Natural killer cell (primary cell): ENCODE measurements around the gene DGUOK. TPM values are rescaled to one million over a fixed set of nuclear protein-coding genes. Genes with fewer than 3 reads are reported as not detected.

Experiments
- ATAC-seq, 3 donors: fragments of 150-1000 bp in 2 of 3; fragments of 200-7000 bp in 1 of 3; cut with Tn5 transposase; 1 replicate in 1 of 3; 2 replicates in 2 of 3; pipeline ENCODE4 v1.10.0; 2021; ENCODE audit warnings: mild to moderate bottlenecking in 2 of 3, moderate library complexity in 2 of 3
- DNase-seq, 2 donors: peaks; one replicate each; pipeline versions ENCODE4 v3.0.0 to v3.0.0-alpha.2; 2013 to 2021; ENCODE audit warnings: mixed read lengths in 1 of 2
- H3K27ac ChIP-seq: one replicate; pipeline ENCODE4 v1.5.1; 2013; ENCODE audit warnings: mild to moderate bottlenecking, low read length
- H3K27me3 ChIP-seq: one replicate; pipeline ENCODE4 v1.6.1; 2013; ENCODE audit warnings: low read length; ENCODE audit not compliant: control insufficient read depth, insufficient read depth
- H3K36me3 ChIP-seq: one replicate; pipeline ENCODE4 v1.6.1; 2013; ENCODE audit warnings: low read length; ENCODE audit not compliant: control insufficient read depth, insufficient read depth
- H3K4me1 ChIP-seq: one replicate; pipeline ENCODE4 v1.6.1; 2013; ENCODE audit warnings: low read length; ENCODE audit not compliant: control insufficient read depth, insufficient read depth
- H3K4me3 ChIP-seq: one replicate; pipeline ENCODE4 v1.5.1; 2013; ENCODE audit warnings: low read length
- H3K9me3 ChIP-seq: one replicate; pipeline ENCODE4 v1.6.1; 2013; ENCODE audit warnings: low read length; ENCODE audit not compliant: control insufficient read depth, insufficient read depth
- H3K27ac Mint-ChIP-seq, 2 donors: one replicate each; pipeline ENCODE4 v1.8.0; 2022; ENCODE audit warnings: mild to moderate bottlenecking in 2 of 2, mixed read lengths in 2 of 2, moderate library complexity in 1 of 2
- H3K27me3 Mint-ChIP-seq, 2 donors: one replicate each; pipeline ENCODE4 v1.8.0; 2022; ENCODE audit warnings: low read depth in 2 of 2, mixed read lengths in 2 of 2
- H3K36me3 Mint-ChIP-seq: one replicate; pipeline ENCODE4 v1.8.0; 2022; ENCODE audit warnings: mixed read lengths
- H3K4me1 Mint-ChIP-seq, 2 donors: one replicate each; pipeline ENCODE4 v1.8.0; 2022; ENCODE audit warnings: mixed read lengths in 2 of 2
- H3K4me3 Mint-ChIP-seq: one replicate; pipeline ENCODE4 v1.8.0; 2022; ENCODE audit warnings: mild to moderate bottlenecking, moderate library complexity, mixed read lengths
- H3K9me3 Mint-ChIP-seq, 2 donors: one replicate each; pipeline ENCODE4 v1.8.0; 2022; ENCODE audit warnings: mixed read lengths in 2 of 2
- WGBS: methylation state at CpG from one replicate; pipeline ENCODE4 v1.1.7; 2013; ENCODE audit warnings: missing lambda C conversion rate; ENCODE audit not compliant: insufficient coverage; 5-methylcytosine and 5-hydroxymethylcytosine counted together
- intact Hi-C: fragments of 100-400 bp; cut with micrococcal nuclease; formaldehyde crosslinking; loops from one replicate; pipeline ENCODE4 v1.14.2; 2022
- total RNA-seq, 4 donors: library from RNA; stranded (reverse); fragments of 120-200 nt in 1 of 4; gene quantifications; one replicate each; pipeline versions ENCODE4 v1.2.3 to v1.2.4, GENCODE V29; 2013 to 2022
- TF ChIP-seq, protein P1 (sequence below): fragments of 200-600 bp; IDR thresholded peaks from one replicate; pipeline ENCODE4 v1.8.0; 2022; ENCODE audit warnings: antibody characterized with exemption

DGUOK gene
- total RNA-seq, 3 donors from 2014 or later (not counting 1 experiment from before 2014, with no cell fraction given): 47.6 to 56.8 (median 54.8) TPM

DNA sequence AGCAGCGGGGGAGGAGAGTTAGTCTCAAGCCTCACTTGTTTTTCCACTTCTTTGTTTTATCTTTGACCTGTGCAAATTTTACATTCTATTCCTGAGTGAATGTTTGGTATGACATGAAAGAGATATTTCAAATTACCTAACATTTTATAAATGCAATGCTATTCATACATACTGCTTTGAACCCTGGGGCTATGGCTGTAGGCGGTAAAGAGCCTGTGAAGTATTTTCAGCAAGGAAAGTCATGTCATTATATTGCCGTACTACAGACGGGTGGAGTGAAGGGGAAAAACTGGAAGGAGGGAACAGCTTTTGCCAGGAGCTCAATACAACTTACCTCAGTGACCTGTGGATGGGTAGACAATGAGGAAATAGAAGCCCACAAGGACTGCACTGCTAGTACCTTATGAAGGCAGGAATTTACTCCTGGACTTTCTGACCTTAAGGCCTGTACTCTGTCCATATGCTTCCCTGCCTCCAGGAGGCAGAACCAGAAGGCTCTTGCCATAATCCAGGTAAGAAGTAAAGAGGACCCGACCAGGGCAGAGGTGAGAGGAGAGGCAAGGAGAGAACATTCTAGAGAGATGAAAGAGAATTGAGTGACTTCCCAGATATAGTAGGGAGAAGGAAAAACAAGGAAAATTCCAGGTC is 29.7 kb downstream of the DGUOK start:
- DNase-seq (no peak), ATAC-seq (no peak)
- intact Hi-C loops: no loop called here
- H3K4me3 ChIP-seq: no peak overlapping the region
- Mint-ChIP-seq H3K4me1 (peaks cover 7 to 27% of the 10 kb centered on the region in 2 donors), H3K27ac (peak overlapping the region in 1 of 2 donors; percentile 33), H3K4me3 (no peak overlapping the region), H3K27me3 (no peaks in the 10 kb centered on the region), H3K9me3 (no peaks in the 10 kb centered on the region), H3K36me3 (peaks cover 46% of the 10 kb centered on the region)
- TF ChIP-seq, protein P1, sequence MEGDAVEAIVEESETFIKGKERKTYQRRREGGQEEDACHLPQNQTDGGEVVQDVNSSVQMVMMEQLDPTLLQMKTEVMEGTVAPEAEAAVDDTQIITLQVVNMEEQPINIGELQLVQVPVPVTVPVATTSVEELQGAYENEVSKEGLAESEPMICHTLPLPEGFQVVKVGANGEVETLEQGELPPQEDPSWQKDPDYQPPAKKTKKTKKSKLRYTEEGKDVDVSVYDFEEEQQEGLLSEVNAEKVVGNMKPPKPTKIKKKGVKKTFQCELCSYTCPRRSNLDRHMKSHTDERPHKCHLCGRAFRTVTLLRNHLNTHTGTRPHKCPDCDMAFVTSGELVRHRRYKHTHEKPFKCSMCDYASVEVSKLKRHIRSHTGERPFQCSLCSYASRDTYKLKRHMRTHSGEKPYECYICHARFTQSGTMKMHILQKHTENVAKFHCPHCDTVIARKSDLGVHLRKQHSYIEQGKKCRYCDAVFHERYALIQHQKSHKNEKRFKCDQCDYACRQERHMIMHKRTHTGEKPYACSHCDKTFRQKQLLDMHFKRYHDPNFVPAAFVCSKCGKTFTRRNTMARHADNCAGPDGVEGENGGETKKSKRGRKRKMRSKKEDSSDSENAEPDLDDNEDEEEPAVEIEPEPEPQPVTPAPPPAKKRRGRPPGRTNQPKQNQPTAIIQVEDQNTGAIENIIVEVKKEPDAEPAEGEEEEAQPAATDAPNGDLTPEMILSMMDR: no peak
- no peaks in the 10 kb centered on the region for H3K4me1 ChIP-seq
- no peak overlapping the region for H3K27ac ChIP-seq
- no peaks in the 10 kb centered on the region for H3K9me3 ChIP-seq
- WGBS: 98% methylated on average over 5 of the region's 5 CpGs
- H3K36me3 ChIP-seq: peaks cover 69% of the 10 kb centered on the region
- H3K27me3 ChIP-seq: no peaks in the 10 kb centered on the region

DNA sequence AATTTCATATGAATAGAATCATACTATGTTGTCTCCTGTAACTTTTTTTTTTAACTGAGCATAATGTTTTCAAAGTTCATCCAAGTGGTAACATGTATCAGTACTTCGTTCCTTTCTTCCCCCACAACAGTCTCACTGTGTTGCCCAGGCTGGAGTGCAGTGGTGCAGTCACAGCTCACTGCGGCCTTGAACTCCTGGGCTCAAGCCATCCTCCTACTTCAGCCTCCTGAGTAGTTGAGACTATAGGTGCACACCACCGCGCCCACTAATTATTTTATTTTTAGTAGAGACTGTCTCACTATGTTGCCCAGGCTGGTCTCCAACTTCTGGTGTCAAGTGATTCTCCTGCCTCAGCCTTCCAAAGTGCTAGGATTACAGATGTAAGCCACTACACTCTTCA is 34.6 kb downstream of the DGUOK start:
- peaks cover 26% of the 10 kb centered on the region for H3K36me3 Mint-ChIP-seq
- no peak overlapping the region for H3K4me3 Mint-ChIP-seq
- no peak overlapping the region for H3K27ac Mint-ChIP-seq
- DNase-seq: no peak
- no peaks in the 10 kb centered on the region for H3K27me3 ChIP-seq
- no peaks in the 10 kb centered on the region for H3K9me3 Mint-ChIP-seq
- H3K27ac ChIP-seq: no peak overlapping the region
- intact Hi-C loops: no loop called here
- no peak for ATAC-seq
- H3K4me3 ChIP-seq: no peak overlapping the region
- H3K9me3 ChIP-seq: no peaks in the 10 kb centered on the region
- peaks cover 32% of the 10 kb centered on the region for H3K36me3 ChIP-seq
- WGBS: 98% methylated on average over 4 of the region's 4 CpGs
- peaks cover 7 to 13% of the 10 kb centered on the region in 2 donors for H3K4me1 Mint-ChIP-seq
- no peaks in the 10 kb centered on the region for H3K4me1 ChIP-seq
- H3K27me3 Mint-ChIP-seq: no peaks in the 10 kb centered on the region
- TF ChIP-seq, protein P1: no peak

DNA sequence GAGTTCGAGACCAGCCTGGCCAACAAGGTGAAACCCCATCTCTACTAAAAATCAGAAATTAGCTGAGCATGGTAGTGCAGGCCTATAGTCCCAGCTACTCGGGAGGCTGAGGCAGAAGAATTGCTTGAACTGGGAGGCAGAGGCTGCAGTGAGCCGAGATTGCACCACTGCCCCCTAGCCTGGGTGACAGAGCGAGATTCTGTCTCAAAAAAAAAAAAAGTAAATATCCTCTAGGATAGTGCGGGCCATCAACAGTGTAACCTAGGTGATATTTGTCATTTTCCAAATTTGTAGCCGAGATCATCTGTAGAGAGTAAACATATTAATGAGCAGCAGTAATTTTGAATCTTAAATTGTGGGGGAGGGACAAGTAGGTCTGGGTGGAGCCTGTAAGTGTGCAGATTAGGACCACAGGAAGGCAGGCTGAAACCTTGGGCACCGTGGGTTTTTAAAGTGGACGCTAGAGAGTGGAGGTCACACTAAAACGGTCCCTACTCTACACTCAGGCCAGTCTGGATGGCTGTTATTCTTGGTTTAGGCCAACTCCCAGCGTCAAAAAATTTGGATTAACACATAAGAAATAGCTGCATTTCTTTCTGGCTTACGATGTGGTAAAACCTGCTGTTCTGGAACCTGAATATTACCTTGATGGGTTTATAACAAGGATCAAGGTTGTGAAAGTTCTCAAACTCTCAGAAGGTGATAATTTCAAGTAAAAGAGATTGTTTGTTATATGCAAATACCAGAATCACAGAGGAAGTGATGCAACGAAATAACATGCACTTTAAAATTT is 35.3 kb downstream of the DGUOK start:
- Mint-ChIP-seq H3K9me3 (no peaks in the 10 kb centered on the region), H3K27ac (no peak overlapping the region), H3K4me1 (peaks cover 0 to 7% of the 10 kb centered on the region in 2 donors), H3K27me3 (no peaks in the 10 kb centered on the region), H3K36me3 (peaks cover 19% of the 10 kb centered on the region), H3K4me3 (no peak overlapping the region)
- Histone ChIP-seq H3K9me3 (no peaks in the 10 kb centered on the region), H3K27me3 (no peaks in the 10 kb centered on the region), H3K4me3 (no peak overlapping the region), H3K4me1 (no peaks in the 10 kb centered on the region), H3K27ac (no peak overlapping the region), H3K36me3 (peaks cover 25% of the 10 kb centered on the region)
- DNase-seq (no peak), ATAC-seq (no peak)
- intact Hi-C loops: no loop called here
- 97% methylated on average over 12 of the region's 12 CpGs for WGBS
- TF ChIP-seq, protein P1: no peak
